IPS-NIHi11 (cell line): ENCODE measurements around the gene DDHD1.

Experiments used
- DNase-seq: peaks from one replicate; pipeline ENCODE4 v3.0.0; 2012; ENCODE audit warnings: mixed read lengths, low spot score

DDHD1 gene

GRCh38 chr14:52995998-52996397 lies 157.1 kb downstream of the DDHD1 start:
- no peak for DNase-seq

GRCh38 chr14:52992236-52992870 lies 160.8 kb downstream of the DDHD1 start:
- DNase-seq = no peak

GRCh38 chr14:52988139-52988538 lies 165.0 kb downstream of the DDHD1 start:
- DNase-seq = no peak

GRCh38 chr14:52987514-52987913 lies 165.6 kb downstream of the DDHD1 start:
- no peak for DNase-seq

GRCh38 chr14:52987042-52987441 lies 166.1 kb downstream of the DDHD1 start:
- DNase-seq = no peak
